HCT116 (cell line): ENCODE data around the gene HABP2. TPM values are rescaled to one million over a fixed set of nuclear protein-coding genes. Genes with fewer than 3 reads are reported as not detected.

Experiments
- ATAC-seq: fragments of 200-7000 bp; cut with Tn5 transposase; 2 replicates; pipeline ENCODE4 v1.9.1; 2020; ENCODE audit warnings: mild to moderate bottlenecking, moderate library complexity
- BruUV-seq: library from RNA; stranded (reverse); fragments of 400-500 nt; replicated peaks from 2 replicates; lab custom pipeline; 2021; lab: Mats Ljungman, UMichigan
- CTCF ChIA-PET: fragments of 300-600 bp; sonication (Branson Sonifier 250); formaldehyde crosslinking; loops from one replicate; lab custom pipeline; 2021; ENCODE audit warnings: antibody characterized with exemption; lab: Charles Lee
- POLR2A ChIA-PET: fragments of 300-600, 350-600 bp; sonication (Branson Sonifier 250); formaldehyde crosslinking; loops from one replicate; lab custom pipeline; 2021; ENCODE audit warnings: antibody characterized with exemption; lab: Charles Lee
- RAD21 ChIA-PET, 2 experiments: fragments of 300-600 bp; sonication (Branson Sonifier 250); formaldehyde crosslinking; loops; one replicate each; lab custom pipeline; 2023; ENCODE audit warnings: low total read pairs in 2 of 2; ENCODE audit not compliant: uncharacterized antibody in 2 of 2, unreplicated experiment in 2 of 2, low non-redundant PET in 1 of 2; lab: Charles Lee
- DNase-seq: peaks from one replicate; pipeline ENCODE4 v3.0.0-alpha.2; 2010; ENCODE audit warnings: low read depth, low spot score
- H2AFZ ChIP-seq: fragments of 200-600 bp; shearing (Covaris generic), sonication (generic); 2 replicates; pipeline ENCODE4 v1.6.1; 2017; ENCODE audit warnings: low read depth, mixed run types, mixed read lengths, antibody characterized with exemption, low read length; ENCODE audit not compliant: poor library complexity, severe bottlenecking
- H3K27ac ChIP-seq: 2 replicates; pipeline ENCODE4 v1.5.1; 2012; ENCODE audit warnings: low read depth, low read length
- H3K27me3 ChIP-seq: fragments of 200-600 bp; sonication (generic); 2 replicates; pipeline ENCODE4 v1.6.1; 2016; ENCODE audit warnings: mixed run types, low read length, mixed read lengths; ENCODE audit not compliant: insufficient read depth
- H3K36me3 ChIP-seq, 2 experiments: fragments of 200-500 bp in 1 of 2; fragments of 200-600 bp in 1 of 2; sonication (Bioruptor generic) in 1 of 2; sonication (generic) in 1 of 2; 2 replicates each; pipeline versions ENCODE4 v1.5.1 to v1.6.1; 2014 to 2016; ENCODE audit warnings: low read length in 2 of 2, inconsistent platforms in 1 of 2, mixed read lengths in 1 of 2, mixed run types in 1 of 2; ENCODE audit not compliant: insufficient read depth in 2 of 2, control insufficient read depth in 1 of 2
- H3K4me1 ChIP-seq, 2 experiments: fragments of 200-600 bp in 1 of 2; sonication (generic) in 1 of 2; 2 replicates each; pipeline versions ENCODE4 v1.5.1 to v1.6.1; 2012 to 2017; ENCODE audit warnings: low read length in 2 of 2, inconsistent platforms in 1 of 2, mild to moderate bottlenecking in 1 of 2, mixed read lengths in 1 of 2, mixed run types in 1 of 2, moderate library complexity in 1 of 2; ENCODE audit not compliant: insufficient read depth in 2 of 2, control insufficient read depth in 1 of 2
- H3K4me2 ChIP-seq: fragments of 200-600 bp; sonication (generic); 2 replicates; pipeline ENCODE4 v1.6.1; 2017; ENCODE audit warnings: mixed run types, low read length, mixed read lengths
- H3K4me3 ChIP-seq, 2 experiments: fragments of 200-600 bp in 1 of 2; sonication (generic) in 1 of 2; replicated peaks in 1 of 2; 2 replicates each; pipeline ENCODE4 v1.5.1; 2011 to 2016; ENCODE audit warnings: low read length in 2 of 2, control low read depth in 1 of 2, low read depth in 1 of 2, mild to moderate bottlenecking in 1 of 2, mixed read lengths in 1 of 2, mixed run types in 1 of 2
- H3K79me2 ChIP-seq: fragments of 200-600 bp; sonication (generic); 2 replicates; pipeline ENCODE4 v1.6.1; 2017; ENCODE audit warnings: mild to moderate bottlenecking, mixed run types, low read length, moderate library complexity, mixed read lengths; ENCODE audit not compliant: insufficient read depth
- H3K9ac ChIP-seq: fragments of 200-600 bp; sonication (generic); 2 replicates; pipeline ENCODE4 v1.6.1; 2016; ENCODE audit warnings: low read length, mixed read lengths
- H3K9me2 ChIP-seq: fragments of 200-600 bp; sonication (generic), shearing (Covaris generic); 2 replicates; pipeline ENCODE4 v1.6.1; 2017; ENCODE audit warnings: mixed run types, mild to moderate bottlenecking, moderate library complexity; ENCODE audit not compliant: insufficient read depth
- H3K9me3 ChIP-seq, 2 experiments: fragments of 200-500 bp in 1 of 2; fragments of 200-600 bp in 1 of 2; sonication (Bioruptor generic) in 1 of 2; sonication (generic) in 1 of 2; 2 replicates each; pipeline ENCODE4 v1.6.1; 2014 to 2017; ENCODE audit warnings: low read length in 2 of 2, mixed read lengths in 2 of 2, inconsistent platforms in 1 of 2, low read depth in 1 of 2, mild to moderate bottlenecking in 1 of 2, mixed run types in 1 of 2, moderate library complexity in 1 of 2; ENCODE audit not compliant: control insufficient read depth in 1 of 2, insufficient read depth in 1 of 2
- H4K20me1 ChIP-seq: fragments of 200-600 bp; sonication (generic), shearing (Covaris generic); 2 replicates; pipeline ENCODE4 v1.6.1; 2017; ENCODE audit warnings: mixed run types, mild to moderate bottlenecking, moderate library complexity; ENCODE audit not compliant: insufficient read depth
- CBX3 ChIP-seq: IDR thresholded peaks from 2 replicates; pipeline ENCODE4 v1.6.1; 2012; ENCODE audit warnings: low read depth
- CEBPB ChIP-seq: IDR thresholded peaks from 2 replicates; pipeline ENCODE4 v1.6.1; 2012; ENCODE audit warnings: low read depth
- CTCF ChIP-seq, 3 experiments: fragments of 200-600 bp in 1 of 3; sonication (generic) in 1 of 3; IDR thresholded peaks in 2 of 3; conservative IDR thresholded peaks in 1 of 3; 2 replicates each; pipeline ENCODE4 v1.5.1; 2012 to 2017; ENCODE audit warnings: low read depth in 2 of 3, low read length in 2 of 3, antibody characterized with exemption in 1 of 3, borderline replicate concordance in 1 of 3, control low read depth in 1 of 3, mild to moderate bottlenecking in 1 of 3, mixed read lengths in 1 of 3, mixed run types in 1 of 3, moderate library complexity in 1 of 3; ENCODE audit not compliant: insufficient read depth in 1 of 3
- EGR1 ChIP-seq: IDR thresholded peaks from 2 replicates; pipeline ENCODE4 v1.6.1; 2012; ENCODE audit warnings: low read depth
- EZH2 ChIP-seq: fragments of 200-600 bp; sonication (generic); IDR thresholded peaks from 2 replicates; pipeline ENCODE4 v1.6.1; 2017; ENCODE audit warnings: antibody characterized with exemption, mixed run types
- EZH2phosphoT487 ChIP-seq: fragments of 200-600 bp; IDR thresholded peaks from 2 replicates; pipeline ENCODE4 v1.6.1; 2018; ENCODE audit warnings: antibody characterized with exemption, borderline replicate concordance
- MAX ChIP-seq: IDR thresholded peaks from 2 replicates; pipeline ENCODE4 v1.6.1; 2012
- POLR2A ChIP-seq: IDR thresholded peaks from 2 replicates; pipeline ENCODE4 v1.7.0; 2011; ENCODE audit warnings: borderline replicate concordance; ENCODE audit not compliant: insufficient read depth, insufficient read length; ENCODE audit errors: extremely low read depth
- POLR2AphosphoS5 ChIP-seq: IDR thresholded peaks from 2 replicates; pipeline ENCODE4 v1.6.1; 2011; ENCODE audit warnings: mild to moderate bottlenecking, low read depth, low read length, moderate library complexity
- RAD21 ChIP-seq: IDR thresholded peaks from 2 replicates; pipeline ENCODE4 v1.6.1; 2012; ENCODE audit warnings: low read depth, mild to moderate bottlenecking
- REST ChIP-seq: IDR thresholded peaks from 2 replicates; pipeline ENCODE4 v1.6.1; 2012; ENCODE audit warnings: low read depth
- SP1 ChIP-seq: IDR thresholded peaks from 2 replicates; pipeline ENCODE4 v1.6.1; 2012; ENCODE audit warnings: low read depth
- YY1 ChIP-seq: IDR thresholded peaks from 2 replicates; pipeline ENCODE4 v1.6.1; 2011; ENCODE audit warnings: low read length, low read depth, moderate library complexity, mild to moderate bottlenecking; ENCODE audit not compliant: insufficient replicate concordance; ENCODE audit errors: extremely low read depth
- ZBTB33 ChIP-seq: IDR thresholded peaks from 2 replicates; pipeline ENCODE4 v1.6.1; 2011; ENCODE audit warnings: mild to moderate bottlenecking, low read length, moderate library complexity; ENCODE audit not compliant: insufficient replicate concordance; ENCODE audit errors: extremely low read depth
- intact Hi-C: fragments of 100-400 bp; cut with micrococcal nuclease; formaldehyde crosslinking; loops from 2 replicates; pipeline ENCODE4 v1.10.0; 2022
- total RNA-seq: library from RNA; stranded (reverse); gene quantifications from one replicate; pipeline ENCODE4 v1.2.1, GENCODE V29; 2021; ENCODE audit not compliant: unreplicated experiment

Gene HABP2
- total RNA-seq, 1 experiment from 2014 or later: 0.20 TPM

GRCh38 chr10:113585949-113586348, 33.1 kb downstream of the HABP2 start (continued):
- no peak for TF ChIP-seq EGR1
- no peak for TF ChIP-seq EZH2
- TF ChIP-seq POLR2A: no peak
- no peak for TF ChIP-seq ZBTB33
- no peak for TF ChIP-seq YY1
- TF ChIP-seq, all 23 proteins: peak for 0

GRCh38 chr10:113589201-113589770, 36.4 kb downstream of the HABP2 start:
- Histone ChIP-seq H3K4me3 (no peak overlapping the region), H4K20me1 (no peaks in the 10 kb centered on the region), H2AFZ (no peak overlapping the region), H3K79me2 (no peaks in the 10 kb centered on the region), H3K4me2 (no peak overlapping the region), H3K9ac (no peak overlapping the region), H3K9me3 (no peaks in the 10 kb centered on the region), H3K27me3 (peaks cover 17% of the 10 kb centered on the region; the same call in 1 of the 2 replicates), H3K9me2 (no peaks in the 10 kb centered on the region), H3K4me1 (peaks cover 6 to 11% of the 10 kb centered on the region in 2 experiments; a peak in 3 of 4 replicates), H3K36me3 (no peaks in the 10 kb centered on the region), H3K27ac (no peak overlapping the region)
- intact Hi-C loops: no loop called here
- BruUV-seq: no TSS peak
- ChIA-PET CTCF (no interaction called here), POLR2A (no interaction called here), RAD21 (no interaction called here)
- DNase-seq (no peak), ATAC-seq (no peak)
- TF ChIP-seq CBX3 (no peak), CTCF (IDR thresholded peaks at IDR 0.05 in 2 of 3, conservative IDR thresholded peaks at IDR 0.05 in 1 of 3; ENCODE audit: borderline replicate concordance in 1 of 3, insufficient read depth in 1 of 3, low read depth in 2 of 3, low read length in 2 of 3) (no peak), EZH2phosphoT487 (no peak), ZBTB33 (no peak), SP1 (no peak), MAX (no peak), YY1 (no peak), POLR2AphosphoS5 (no peak), CEBPB (no peak), EZH2 (no peak), REST (no peak), RAD21 (no peak), EGR1 (no peak)
